SK-N-SH (cell line): Measurements from ENCODE around the gene FFAR4. TPM values are rescaled to one million over a fixed set of nuclear protein-coding genes. Genes with fewer than 3 reads are reported as not detected.

Source experiments
- CTCF ChIA-PET: fragments of 300-600, 350-600 bp; formaldehyde crosslinking; extraction: SDS; loops from one replicate; lab custom pipeline; 2021; lab: Yijun Ruan, JAX
- POLR2A ChIA-PET: fragments of 350-600 bp; sonication (Branson Sonifier 250); formaldehyde crosslinking; extraction: SDS; loops from one replicate; lab custom pipeline; 2020; ENCODE audit warnings: antibody characterized with exemption, inconsistent platforms; lab: Yijun Ruan, JAX
- DNase-seq: peaks from one replicate; pipeline ENCODE4 v3.0.0; 2012
- H2AFZ ChIP-seq: fragments of 200-600 bp; sonication (generic); 2 replicates; pipeline ENCODE4 v1.8.1; 2016; ENCODE audit warnings: antibody characterized with exemption, mild to moderate bottlenecking, low read depth
- H3F3A ChIP-seq: fragments of 200-600 bp; sonication (generic); replicated peaks from 2 replicates; pipeline ENCODE3; 2016; ENCODE audit warnings: antibody characterized with exemption, mild to moderate bottlenecking; ENCODE audit not compliant: insufficient read depth
- H3K27ac ChIP-seq, 2 experiments: fragments of 200-500 bp in 1 of 2; fragments of 200-600 bp in 1 of 2; sonication (Bioruptor generic) in 1 of 2; sonication (generic), shearing (Covaris generic) in 1 of 2; 2 replicates each; pipeline versions ENCODE4 v1.5.1 to v1.6.1; 2014 to 2016; ENCODE audit warnings: low read depth in 2 of 2, inconsistent platforms in 1 of 2, low read length in 1 of 2, mild to moderate bottlenecking in 1 of 2, mixed read lengths in 1 of 2
- H3K27me3 ChIP-seq: fragments of 200-600 bp; sonication (generic), shearing (Covaris generic); 2 replicates; pipeline ENCODE4 v1.6.1; 2016; ENCODE audit warnings: mixed run types; ENCODE audit not compliant: insufficient read depth
- H3K36me3 ChIP-seq, 2 experiments: fragments of 200-500 bp in 1 of 2; fragments of 200-600 bp in 1 of 2; sonication (Bioruptor generic) in 1 of 2; sonication (generic) in 1 of 2; replicated peaks in 1 of 2; 2 replicates each; pipeline versions ENCODE3 to v1.5.1; 2014 to 2016; ENCODE audit warnings: low read length in 1 of 2, mild to moderate bottlenecking in 1 of 2; ENCODE audit not compliant: insufficient read depth in 2 of 2, control insufficient read depth in 1 of 2
- H3K4me1 ChIP-seq, 2 experiments: fragments of 200-500 bp in 1 of 2; fragments of 200-600 bp in 1 of 2; sonication (Bioruptor generic) in 1 of 2; sonication (generic), shearing (Covaris generic) in 1 of 2; 2 replicates each; pipeline versions ENCODE4 v1.5.1 to v1.6.1; 2014 to 2016; ENCODE audit warnings: low read depth in 1 of 2, low read length in 1 of 2, mixed run types in 1 of 2; ENCODE audit not compliant: insufficient read depth in 2 of 2, control insufficient read depth in 1 of 2
- H3K4me2 ChIP-seq: fragments of 200-600 bp; sonication (generic), shearing (Covaris generic); 2 replicates; pipeline ENCODE4 v1.6.1; 2017; ENCODE audit warnings: mixed run types
- H3K4me3 ChIP-seq, 2 experiments: fragments of 200-500 bp in 1 of 2; fragments of 200-600 bp in 1 of 2; sonication (Bioruptor generic) in 1 of 2; sonication (generic), shearing (Covaris generic) in 1 of 2; 2 replicates each; pipeline versions ENCODE4 v1.5.1 to v1.8.1; 2014 to 2016; ENCODE audit warnings: low read depth in 2 of 2, inconsistent platforms in 1 of 2, low read length in 1 of 2, mild to moderate bottlenecking in 1 of 2, mixed read lengths in 1 of 2, moderate library complexity in 1 of 2
- H3K79me2 ChIP-seq: fragments of 200-600 bp; sonication (generic); 2 replicates; pipeline ENCODE4 v1.8.1; 2017; ENCODE audit warnings: mild to moderate bottlenecking; ENCODE audit not compliant: insufficient read depth
- H3K9ac ChIP-seq: fragments of 200-600 bp; sonication (generic); 2 replicates; pipeline ENCODE4 v1.6.1; 2017; ENCODE audit warnings: mixed run types
- H3K9me2 ChIP-seq: fragments of 200-600 bp; sonication (generic); 2 replicates; pipeline ENCODE4 v1.6.1; 2017; ENCODE audit warnings: mixed run types
- H3K9me3 ChIP-seq: fragments of 200-600 bp; sonication (generic); 2 replicates; pipeline ENCODE4 v1.6.1; 2017; ENCODE audit warnings: mixed run types, mild to moderate bottlenecking, moderate library complexity
- H4K20me1 ChIP-seq: fragments of 200-600 bp; sonication (generic); 2 replicates; pipeline ENCODE4 v1.6.1; 2017; ENCODE audit warnings: mild to moderate bottlenecking, mixed run types; ENCODE audit not compliant: insufficient read depth
- CHD2 ChIP-seq: fragments of 150-350 bp; IDR thresholded peaks from 2 replicates; pipeline ENCODE4 v1.6.1; 2018; ENCODE audit warnings: low read length; ENCODE audit not compliant: partially characterized antibody
- ELF1 ChIP-seq: IDR thresholded peaks from 2 replicates; pipeline ENCODE4 v1.4.0; 2012
- EZH2phosphoT487 ChIP-seq: fragments of 200-600 bp; sonication (generic); IDR thresholded peaks from 2 replicates; pipeline ENCODE4 v1.6.1; 2017; ENCODE audit warnings: low read depth, mixed run types, mild to moderate bottlenecking, antibody characterized with exemption, moderate library complexity, borderline replicate concordance
- FOSL2 ChIP-seq: IDR thresholded peaks from 2 replicates; pipeline ENCODE4 v1.4.0; 2012; ENCODE audit warnings: low read depth, mild to moderate bottlenecking, moderate library complexity, borderline replicate concordance
- FOXM1 ChIP-seq: IDR thresholded peaks from 2 replicates; pipeline ENCODE4 v1.4.0; 2012; ENCODE audit warnings: low read depth, mild to moderate bottlenecking
- GABPA ChIP-seq: IDR thresholded peaks from 2 replicates; pipeline ENCODE4 v1.4.0; 2012; ENCODE audit warnings: low read depth, mild to moderate bottlenecking
- GATA2 ChIP-seq: sonication (generic); formaldehyde crosslinking; IDR thresholded peaks from 2 replicates; pipeline ENCODE4 v1.5.0; 2020; ENCODE audit warnings: mild to moderate bottlenecking, missing genetic modification reagents
- JUND ChIP-seq: IDR thresholded peaks from 2 replicates; pipeline ENCODE4 v1.4.0; 2012
- MEF2A ChIP-seq: IDR thresholded peaks from 2 replicates; pipeline ENCODE4 v1.4.0; 2012; ENCODE audit warnings: low read depth, borderline replicate concordance
- RAD21 ChIP-seq: IDR thresholded peaks from 2 replicates; pipeline ENCODE4 v1.6.1; 2012; ENCODE audit warnings: mild to moderate bottlenecking, low read length
- RFX5 ChIP-seq: IDR thresholded peaks from 2 replicates; pipeline ENCODE4 v1.6.1; 2012; ENCODE audit warnings: mild to moderate bottlenecking, improper control_type of control experiment, low read length
- RXRA ChIP-seq: IDR thresholded peaks from 2 replicates; pipeline ENCODE4 v1.4.0; 2012; ENCODE audit warnings: low read depth, mild to moderate bottlenecking, borderline replicate concordance
- SMC3 ChIP-seq: IDR thresholded peaks from 2 replicates; pipeline ENCODE4 v1.6.1; 2012; ENCODE audit warnings: low read depth, low read length, improper control_type of control experiment
- TAF1 ChIP-seq: IDR thresholded peaks from 2 replicates; pipeline ENCODE4 v1.6.1; 2012; ENCODE audit warnings: low read depth, mild to moderate bottlenecking, low read length, moderate library complexity, borderline replicate concordance
- TEAD4 ChIP-seq: IDR thresholded peaks from 2 replicates; pipeline ENCODE4 v1.4.0; 2012; ENCODE audit warnings: mild to moderate bottlenecking, borderline replicate concordance; ENCODE audit not compliant: insufficient read depth
- WGBS: methylation state at CpG from one replicate; pipeline ENCODE4 v1.1.6; 2017; ENCODE audit warnings: low lambda C conversion rate; 5-methylcytosine and 5-hydroxymethylcytosine counted together
- polyA plus RNA-seq, 3 experiments: library from polyadenylated mRNA; depleted of rRNA; stranded (reverse); fragments of >200 nt; gene quantifications; 2 replicates each; pipeline ENCODE4 v1.2.3, GENCODE V29; 2012
- TF ChIP-seq, protein P1 (sequence below): fragments of 150-350 bp; IDR thresholded peaks from 2 replicates; pipeline ENCODE4 v1.6.1; 2016; ENCODE audit warnings: mild to moderate bottlenecking, low read depth, low read length
- TF ChIP-seq, protein P2 (sequence below): IDR thresholded peaks from 2 replicates; pipeline ENCODE4 v1.4.0; 2012; ENCODE audit warnings: low read depth
- TF ChIP-seq, protein P3 (sequence below): IDR thresholded peaks from 2 replicates; pipeline ENCODE4 v1.6.1; 2012; ENCODE audit warnings: mild to moderate bottlenecking, low read depth, low read length, moderate library complexity
- TF ChIP-seq, protein P4 (sequence below): fragments of 150-350 bp; IDR thresholded peaks from 2 replicates; pipeline ENCODE4 v1.6.1; 2017; ENCODE audit warnings: antibody characterized with exemption, low read length, low read depth, borderline replicate concordance
- TF ChIP-seq, protein P5 (sequence below): fragments of 200-600 bp; sonication (generic); IDR thresholded peaks from 2 replicates; pipeline ENCODE4 v1.6.1; 2017; ENCODE audit warnings: antibody characterized with exemption, mild to moderate bottlenecking, moderate library complexity

The FFAR4 gene
- polyA plus RNA-seq, 1 of the 3 experiments (the other 2 are of a cell fraction), result not detected

DNA sequence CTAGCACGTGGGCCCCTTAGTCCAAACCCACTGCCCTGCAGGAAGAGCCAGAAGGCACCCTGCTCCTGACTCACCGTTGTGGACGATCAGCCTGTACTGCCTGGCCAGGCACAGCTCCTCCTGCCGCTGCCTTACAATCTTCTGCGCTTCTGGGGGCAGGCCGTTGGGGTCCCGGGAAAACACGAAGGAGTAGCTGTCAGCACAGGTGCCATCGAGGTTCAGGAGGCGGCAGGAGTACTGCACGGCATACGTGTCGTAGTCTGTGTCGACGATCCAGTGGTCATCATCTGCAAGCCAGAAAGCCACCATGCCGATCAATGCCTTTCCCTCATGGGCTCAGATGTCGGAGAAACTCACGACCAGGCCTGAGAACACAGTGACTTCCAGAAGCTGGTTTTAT, 27.3 kb downstream of the FFAR4 start (continued):
- TF ChIP-seq TEAD4 (no peak), ELF1 (no peak), EZH2phosphoT487 (no peak), MEF2A (no peak), CHD2 (no peak), GATA2 (CRISPR knock-in tag) (no peak), GABPA (no peak), RFX5 (no peak)
- TF ChIP-seq, protein P1, sequence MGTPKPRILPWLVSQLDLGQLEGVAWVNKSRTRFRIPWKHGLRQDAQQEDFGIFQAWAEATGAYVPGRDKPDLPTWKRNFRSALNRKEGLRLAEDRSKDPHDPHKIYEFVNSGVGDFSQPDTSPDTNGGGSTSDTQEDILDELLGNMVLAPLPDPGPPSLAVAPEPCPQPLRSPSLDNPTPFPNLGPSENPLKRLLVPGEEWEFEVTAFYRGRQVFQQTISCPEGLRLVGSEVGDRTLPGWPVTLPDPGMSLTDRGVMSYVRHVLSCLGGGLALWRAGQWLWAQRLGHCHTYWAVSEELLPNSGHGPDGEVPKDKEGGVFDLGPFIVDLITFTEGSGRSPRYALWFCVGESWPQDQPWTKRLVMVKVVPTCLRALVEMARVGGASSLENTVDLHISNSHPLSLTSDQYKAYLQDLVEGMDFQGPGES, result no peak
- TF ChIP-seq, protein P2, sequence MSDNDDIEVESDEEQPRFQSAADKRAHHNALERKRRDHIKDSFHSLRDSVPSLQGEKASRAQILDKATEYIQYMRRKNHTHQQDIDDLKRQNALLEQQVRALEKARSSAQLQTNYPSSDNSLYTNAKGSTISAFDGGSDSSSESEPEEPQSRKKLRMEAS, result no peak

DNA sequence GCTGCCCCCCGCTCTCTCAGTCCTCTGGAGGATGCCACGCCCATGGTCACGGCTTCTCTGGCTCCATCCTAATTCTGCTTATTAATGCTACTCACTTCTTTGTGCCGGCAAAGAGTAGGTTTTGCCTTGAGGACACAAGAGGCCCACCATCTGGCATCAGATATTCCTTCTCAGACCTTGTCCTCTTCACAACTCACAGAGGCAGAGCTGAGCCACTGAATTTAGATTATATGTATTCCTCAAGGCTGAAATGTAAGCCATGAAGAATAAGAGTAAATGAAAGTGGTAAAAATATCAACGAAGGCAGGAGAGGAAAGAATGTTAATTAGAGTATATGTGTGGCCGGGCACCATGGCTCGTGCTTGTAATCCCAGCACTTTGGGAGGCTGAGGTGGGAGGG, 28.1 kb downstream of the FFAR4 start:
- ChIA-PET POLR2A (no interaction called here), CTCF (no interaction called here)
- Histone ChIP-seq H3F3A (no peaks in the 10 kb centered on the region), H3K79me2 (no peaks in the 10 kb centered on the region), H3K9me3 (no peaks in the 10 kb centered on the region), H3K27ac (no peak overlapping the region), H3K4me1 (no peaks in the 10 kb centered on the region)
- WGBS, result 60% methylated on average over 7 of the region's 7 CpGs
- TF ChIP-seq RXRA, result no peak
- TF ChIP-seq SMC3, result no peak
- TF ChIP-seq TAF1, result no peak
- TF ChIP-seq RFX5, result no peak
- TF ChIP-seq, protein P3, sequence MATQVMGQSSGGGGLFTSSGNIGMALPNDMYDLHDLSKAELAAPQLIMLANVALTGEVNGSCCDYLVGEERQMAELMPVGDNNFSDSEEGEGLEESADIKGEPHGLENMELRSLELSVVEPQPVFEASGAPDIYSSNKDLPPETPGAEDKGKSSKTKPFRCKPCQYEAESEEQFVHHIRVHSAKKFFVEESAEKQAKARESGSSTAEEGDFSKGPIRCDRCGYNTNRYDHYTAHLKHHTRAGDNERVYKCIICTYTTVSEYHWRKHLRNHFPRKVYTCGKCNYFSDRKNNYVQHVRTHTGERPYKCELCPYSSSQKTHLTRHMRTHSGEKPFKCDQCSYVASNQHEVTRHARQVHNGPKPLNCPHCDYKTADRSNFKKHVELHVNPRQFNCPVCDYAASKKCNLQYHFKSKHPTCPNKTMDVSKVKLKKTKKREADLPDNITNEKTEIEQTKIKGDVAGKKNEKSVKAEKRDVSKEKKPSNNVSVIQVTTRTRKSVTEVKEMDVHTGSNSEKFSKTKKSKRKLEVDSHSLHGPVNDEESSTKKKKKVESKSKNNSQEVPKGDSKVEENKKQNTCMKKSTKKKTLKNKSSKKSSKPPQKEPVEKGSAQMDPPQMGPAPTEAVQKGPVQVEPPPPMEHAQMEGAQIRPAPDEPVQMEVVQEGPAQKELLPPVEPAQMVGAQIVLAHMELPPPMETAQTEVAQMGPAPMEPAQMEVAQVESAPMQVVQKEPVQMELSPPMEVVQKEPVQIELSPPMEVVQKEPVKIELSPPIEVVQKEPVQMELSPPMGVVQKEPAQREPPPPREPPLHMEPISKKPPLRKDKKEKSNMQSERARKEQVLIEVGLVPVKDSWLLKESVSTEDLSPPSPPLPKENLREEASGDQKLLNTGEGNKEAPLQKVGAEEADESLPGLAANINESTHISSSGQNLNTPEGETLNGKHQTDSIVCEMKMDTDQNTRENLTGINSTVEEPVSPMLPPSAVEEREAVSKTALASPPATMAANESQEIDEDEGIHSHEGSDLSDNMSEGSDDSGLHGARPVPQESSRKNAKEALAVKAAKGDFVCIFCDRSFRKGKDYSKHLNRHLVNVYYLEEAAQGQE, result no peak
- no peak for TF ChIP-seq FOXM1
- no peak for TF ChIP-seq EZH2phosphoT487
- TF ChIP-seq, protein P2, result no peak
- no peak for TF ChIP-seq GATA2 (CRISPR knock-in tag)
- TF ChIP-seq ELF1, result no peak
- no peak for TF ChIP-seq FOSL2
- TF ChIP-seq, protein P4, sequence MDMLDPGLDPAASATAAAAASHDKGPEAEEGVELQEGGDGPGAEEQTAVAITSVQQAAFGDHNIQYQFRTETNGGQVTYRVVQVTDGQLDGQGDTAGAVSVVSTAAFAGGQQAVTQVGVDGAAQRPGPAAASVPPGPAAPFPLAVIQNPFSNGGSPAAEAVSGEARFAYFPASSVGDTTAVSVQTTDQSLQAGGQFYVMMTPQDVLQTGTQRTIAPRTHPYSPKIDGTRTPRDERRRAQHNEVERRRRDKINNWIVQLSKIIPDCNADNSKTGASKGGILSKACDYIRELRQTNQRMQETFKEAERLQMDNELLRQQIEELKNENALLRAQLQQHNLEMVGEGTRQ, result no peak
- TF ChIP-seq JUND, result no peak
- TF ChIP-seq, protein P5, sequence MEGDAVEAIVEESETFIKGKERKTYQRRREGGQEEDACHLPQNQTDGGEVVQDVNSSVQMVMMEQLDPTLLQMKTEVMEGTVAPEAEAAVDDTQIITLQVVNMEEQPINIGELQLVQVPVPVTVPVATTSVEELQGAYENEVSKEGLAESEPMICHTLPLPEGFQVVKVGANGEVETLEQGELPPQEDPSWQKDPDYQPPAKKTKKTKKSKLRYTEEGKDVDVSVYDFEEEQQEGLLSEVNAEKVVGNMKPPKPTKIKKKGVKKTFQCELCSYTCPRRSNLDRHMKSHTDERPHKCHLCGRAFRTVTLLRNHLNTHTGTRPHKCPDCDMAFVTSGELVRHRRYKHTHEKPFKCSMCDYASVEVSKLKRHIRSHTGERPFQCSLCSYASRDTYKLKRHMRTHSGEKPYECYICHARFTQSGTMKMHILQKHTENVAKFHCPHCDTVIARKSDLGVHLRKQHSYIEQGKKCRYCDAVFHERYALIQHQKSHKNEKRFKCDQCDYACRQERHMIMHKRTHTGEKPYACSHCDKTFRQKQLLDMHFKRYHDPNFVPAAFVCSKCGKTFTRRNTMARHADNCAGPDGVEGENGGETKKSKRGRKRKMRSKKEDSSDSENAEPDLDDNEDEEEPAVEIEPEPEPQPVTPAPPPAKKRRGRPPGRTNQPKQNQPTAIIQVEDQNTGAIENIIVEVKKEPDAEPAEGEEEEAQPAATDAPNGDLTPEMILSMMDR, result no peak
- TF ChIP-seq, protein P1, result no peak
- no peak for TF ChIP-seq RAD21
- TF ChIP-seq, all 33 proteins: peak for 0
- H2AFZ ChIP-seq, result no peak overlapping the region
- H3K4me3 ChIP-seq, result no peak overlapping the region
- H4K20me1 ChIP-seq, result no peaks in the 10 kb centered on the region
- no peaks in the 10 kb centered on the region for H3K9me2 ChIP-seq
- no peaks in the 10 kb centered on the region for H3K36me3 ChIP-seq
- H3K27me3 ChIP-seq, result peaks cover 5% of the 10 kb centered on the region; the same call in 1 of the 2 replicates
- no peak for DNase-seq
- no peak overlapping the region for H3K4me2 ChIP-seq
- no peak overlapping the region for H3K9ac ChIP-seq
